BLaER1 treated with 17β-estradiol and CSF1 and Interleukin-3, amounts not matched to agents 10 nM and 100 nM (cell line): Measurements from ENCODE around the gene CLHC1.
A peak's percentile ranks its signal among the peaks of the same experiment; 100 is the strongest.

Experiments used
- H3K27ac ChIP-seq, 11 experiments: shearing (Covaris generic); formaldehyde crosslinking; 2 replicates each; pipeline ENCODE4 v1.8.1; 2022
- H3K27me3 ChIP-seq, 11 experiments: shearing (Covaris generic); formaldehyde crosslinking; 2 replicates each; pipeline ENCODE4 v1.8.1; 2022
- H3K36me3 ChIP-seq, 11 experiments: shearing (Covaris generic); formaldehyde crosslinking; 2 replicates each; pipeline ENCODE4 v1.8.1; 2022
- H3K4me1 ChIP-seq, 10 experiments: shearing (Covaris generic); formaldehyde crosslinking; 2 replicates each; pipeline ENCODE4 v1.8.1; 2022
- H3K4me2 ChIP-seq, 11 experiments: shearing (Covaris generic); formaldehyde crosslinking; 2 replicates each; pipeline ENCODE4 v1.8.1; 2022
- H3K4me3 ChIP-seq, 10 experiments: shearing (Covaris generic); formaldehyde crosslinking; 2 replicates each; pipeline ENCODE4 v1.8.1; 2022
- H3K9ac ChIP-seq, 11 experiments: shearing (Covaris generic); formaldehyde crosslinking; 2 replicates each; pipeline ENCODE4 v1.8.1; 2022
- H3K9me3 ChIP-seq, 11 experiments: shearing (Covaris generic); formaldehyde crosslinking; replicated peaks in 1 of 11; 2 replicates each; pipeline ENCODE4 v1.8.1; 2022
- H4K20me1 ChIP-seq, 11 experiments: shearing (Covaris generic); formaldehyde crosslinking; 2 replicates each; pipeline ENCODE4 v1.8.1; 2022
- Cebpa-rat ChIP-seq, 11 experiments: shearing (Covaris generic); IDR thresholded peaks; 2 replicates each; pipeline ENCODE4 v1.8.1; 2022

The CLHC1 gene

GRCh38 chr2:55158111-55158814 lies 73.8 kb downstream of the CLHC1 start:
- H3K27me3 ChIP-seq, result no peaks in the 10 kb centered on the region
- peaks cover 46 to 85% (median 67%) of the 10 kb centered on the region in 10 experiments for H3K4me1 ChIP-seq
- H3K9ac ChIP-seq, result no peak overlapping the region
- H3K36me3 ChIP-seq, result no peaks in the 10 kb centered on the region
- no peak for TF ChIP-seq Cebpa-rat (IDR thresholded peaks at IDR 0.05)
- H3K27ac ChIP-seq, result no peak overlapping the region
- no peaks in the 10 kb centered on the region for H4K20me1 ChIP-seq
- peak overlapping the region; percentile 35 to 84 (median 74) for H3K4me2 ChIP-seq
- no peak overlapping the region for H3K4me3 ChIP-seq
- no peaks in the 10 kb centered on the region for H3K9me3 ChIP-seq

GRCh38 chr2:55157474-55157884 lies 74.6 kb downstream of the CLHC1 start:
- H3K9me3 ChIP-seq, result no peaks in the 10 kb centered on the region
- H3K27ac ChIP-seq, result no peak overlapping the region
- H3K4me1 ChIP-seq, result peaks cover 46 to 85% (median 67%) of the 10 kb centered on the region in 10 experiments
- no peak overlapping the region for H3K9ac ChIP-seq
- peak overlapping the region; percentile 35 to 84 (median 74); a peak in 20 of 22 replicates for H3K4me2 ChIP-seq
- H4K20me1 ChIP-seq, result no peaks in the 10 kb centered on the region
- no peak for TF ChIP-seq Cebpa-rat (IDR thresholded peaks at IDR 0.05)
- H3K36me3 ChIP-seq, result no peaks in the 10 kb centered on the region
- H3K4me3 ChIP-seq, result no peak overlapping the region
- H3K27me3 ChIP-seq, result no peaks in the 10 kb centered on the region

GRCh38 chr2:55156984-55157383 lies 75.1 kb downstream of the CLHC1 start:
- H3K4me1 ChIP-seq, result peaks cover 50 to 85% (median 69%) of the 10 kb centered on the region in 10 experiments

GRCh38 chr2:55156326-55156725 lies 75.8 kb downstream of the CLHC1 start:
- H3K4me2 ChIP-seq, result peak overlapping the region in 2 of 11 experiments; percentile 78 to 84; a peak in 2 of 22 replicates
- no peak overlapping the region for H3K27ac ChIP-seq
- no peaks in the 10 kb centered on the region for H3K9me3 ChIP-seq
- H3K4me1 ChIP-seq, result peaks cover 56 to 85% (median 72%) of the 10 kb centered on the region in 10 experiments
- H3K9ac ChIP-seq, result no peak overlapping the region
- H3K27me3 ChIP-seq, result no peaks in the 10 kb centered on the region
- no peaks in the 10 kb centered on the region for H4K20me1 ChIP-seq
- TF ChIP-seq Cebpa-rat (IDR thresholded peaks at IDR 0.05), result no peak
- no peaks in the 10 kb centered on the region for H3K36me3 ChIP-seq
- no peak overlapping the region for H3K4me3 ChIP-seq

More at GRCh38 chr2:55156984-55157383, 75.1 kb downstream of the CLHC1 start:
- Histone ChIP-seq H3K36me3 (no peaks in the 10 kb centered on the region), H3K9ac (no peak overlapping the region), H3K4me2 (peak overlapping the region in 10 of 11 experiments; percentile 35 to 84 (median 76); a peak in 13 of 22 replicates), H3K27ac (no peak overlapping the region), H3K9me3 (no peaks in the 10 kb centered on the region), H3K4me3 (no peak overlapping the region), H3K27me3 (no peaks in the 10 kb centered on the region), H4K20me1 (no peaks in the 10 kb centered on the region)
- TF ChIP-seq Cebpa-rat (IDR thresholded peaks at IDR 0.05), result no peak

GRCh38 chr2:55155764-55156281 lies 76.3 kb downstream of the CLHC1 start:
- H4K20me1 ChIP-seq, result no peaks in the 10 kb centered on the region
- peaks cover 56 to 85% (median 73%) of the 10 kb centered on the region in 10 experiments for H3K4me1 ChIP-seq
- H3K4me3 ChIP-seq, result no peak overlapping the region
- H3K4me2 ChIP-seq, result no peak overlapping the region
- no peak overlapping the region for H3K27ac ChIP-seq
- no peaks in the 10 kb centered on the region for H3K36me3 ChIP-seq
- TF ChIP-seq Cebpa-rat (IDR thresholded peaks at IDR 0.05), result no peak
- H3K9ac ChIP-seq, result no peak overlapping the region
- no peaks in the 10 kb centered on the region for H3K27me3 ChIP-seq
- H3K9me3 ChIP-seq, result no peaks in the 10 kb centered on the region

GRCh38 chr2:55155206-55155605 lies 76.9 kb downstream of the CLHC1 start:
- no peaks in the 10 kb centered on the region for H3K27me3 ChIP-seq
- no peak overlapping the region for H3K9ac ChIP-seq
- H3K4me3 ChIP-seq, result no peak overlapping the region
- no peaks in the 10 kb centered on the region for H3K36me3 ChIP-seq
- H4K20me1 ChIP-seq, result no peaks in the 10 kb centered on the region
- H3K9me3 ChIP-seq, result no peaks in the 10 kb centered on the region
- H3K4me1 ChIP-seq, result peaks cover 56 to 87% (median 78%) of the 10 kb centered on the region in 10 experiments
- no peak overlapping the region for H3K27ac ChIP-seq
- H3K4me2 ChIP-seq, result no peak overlapping the region
- no peak for TF ChIP-seq Cebpa-rat (IDR thresholded peaks at IDR 0.05)

- peaks cover 51 to 88% (median 78%) of the 10 kb centered on the region in 10 experiments for H3K4me1 ChIP-seq
- peak overlapping the region in 3 of 11 experiments; percentile 78 to 83 (median 81); a peak in 5 of 22 replicates for H3K27ac ChIP-seq
- no peak overlapping the region for H3K4me3 ChIP-seq
Measured at GRCh38 chr2:55154525-55155030, 77.5 kb downstream of the CLHC1 start.

GRCh38 chr2:55153584-55154299 lies 78.4 kb downstream of the CLHC1 start:
- Histone ChIP-seq H3K27ac (peak overlapping the region in 9 of 11 experiments; percentile 55 to 83 (median 69); a peak in 15 of 22 replicates), H3K27me3 (no peaks in the 10 kb centered on the region), H3K4me1 (peaks cover 42 to 88% (median 74%) of the 10 kb centered on the region in 10 experiments), H3K9me3 (no peaks in the 10 kb centered on the region), H4K20me1 (no peaks in the 10 kb centered on the region), H3K9ac (peak overlapping the region in 2 of 11 experiments; percentile 58 to 65; a peak in 2 of 22 replicates), H3K36me3 (no peaks in the 10 kb centered on the region), H3K4me2 (peak overlapping the region; percentile 61 to 86 (median 75)), H3K4me3 (0 out of 20 replicates have a peak overlapping the region, but pooled peaks of 1 of the 10 experiments have one; percentile 0)
- peak in 8 of 11 experiments; percentile 45 to 82 (median 70); a peak in 14 of 22 replicates for TF ChIP-seq Cebpa-rat (IDR thresholded peaks at IDR 0.05)

More at GRCh38 chr2:55154525-55155030, 77.5 kb downstream of the CLHC1 start:
- 0 out of 22 replicates have a peak overlapping the region, but pooled peaks of 1 of the 11 experiments have one; percentile 12 for H3K9ac ChIP-seq
- H3K27me3 ChIP-seq, result no peaks in the 10 kb centered on the region
- H3K4me2 ChIP-seq, result peak overlapping the region in 6 of 11 experiments; percentile 75 to 86 (median 80); a peak in 10 of 22 replicates
- no peaks in the 10 kb centered on the region for H3K9me3 ChIP-seq
- H3K36me3 ChIP-seq, result no peaks in the 10 kb centered on the region
- no peaks in the 10 kb centered on the region for H4K20me1 ChIP-seq
- no peak for TF ChIP-seq Cebpa-rat (IDR thresholded peaks at IDR 0.05)
